Activated gamma-delta T cell treated with Interleukin-2 at 50 U/mL for 16 hours (primary cell): ENCODE data around the gene ADGRG7.
A peak's percentile ranks its signal among the peaks of the same experiment; 100 is the strongest.

Experiments
- DNase-seq: peaks from one replicate; pipeline ENCODE4 v3.0.0-alpha.2; 2020

Gene ADGRG7

DNA sequence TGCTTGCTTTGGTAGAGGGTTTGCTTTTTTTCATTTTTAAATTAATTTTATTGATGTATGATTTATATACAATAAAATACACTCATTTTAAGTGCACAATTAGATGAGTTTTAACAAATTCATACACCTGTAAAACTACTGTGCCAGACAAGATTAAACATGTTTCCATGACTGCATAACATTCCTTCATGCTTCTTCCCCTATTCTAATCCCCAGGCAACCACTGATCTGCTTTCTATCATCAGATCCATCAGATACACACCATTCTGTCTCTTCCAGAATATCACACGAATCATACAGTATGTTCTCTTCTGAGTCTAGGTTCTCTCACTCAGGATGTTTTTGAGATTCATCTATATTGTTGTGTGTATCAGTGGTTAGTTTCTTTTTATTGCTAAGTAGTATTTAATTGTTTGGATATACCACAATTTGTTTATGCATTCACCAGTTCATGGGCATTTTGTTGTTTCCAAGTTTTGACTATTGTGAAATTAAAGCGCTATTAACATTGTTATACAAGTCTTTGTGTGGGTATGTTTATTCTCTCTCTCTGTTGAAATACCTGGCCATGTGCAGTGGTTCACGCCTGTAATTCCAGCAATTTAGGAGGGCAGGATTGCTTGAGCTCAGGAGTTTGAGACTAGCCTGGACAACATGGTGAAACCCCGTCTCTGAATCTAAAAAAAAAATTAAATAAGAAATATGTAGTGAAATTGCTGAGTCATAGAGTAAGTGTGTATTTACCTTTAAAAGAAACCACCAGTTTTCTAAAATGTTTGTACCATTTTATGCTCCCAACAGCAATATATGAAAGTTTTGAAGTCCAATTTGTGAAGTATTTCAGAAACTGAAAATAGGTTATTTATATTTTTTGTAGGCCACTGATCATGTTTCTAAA lies 92.9 kb downstream of the ADGRG7 start:
- no peak for DNase-seq

GRCh38 chr3:100702980-100703345 lies 93.6 kb downstream of the ADGRG7 start:
- no peak for DNase-seq

- DNase-seq, result no peak
Measured at GRCh38 chr3:100703865-100704264, 94.5 kb downstream of the ADGRG7 start.

GRCh38 chr3:100706365-100706764 lies 97.0 kb downstream of the ADGRG7 start:
- no peak for DNase-seq

DNA sequence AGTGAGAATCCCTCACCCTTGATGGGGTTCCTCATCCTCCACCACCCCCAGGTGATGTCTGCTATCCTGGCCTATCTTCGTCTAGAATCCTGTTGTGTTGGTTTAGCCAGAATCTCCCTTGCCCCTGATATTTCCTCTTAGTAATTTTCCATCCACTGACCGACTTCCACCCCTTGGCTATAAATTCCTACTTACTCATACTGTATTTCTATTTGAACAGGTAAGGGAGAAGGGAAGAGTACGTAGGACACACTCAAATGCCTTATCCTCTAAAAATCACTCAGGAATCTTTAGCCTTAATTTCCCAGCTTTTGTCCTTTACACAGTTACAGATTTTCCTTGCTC lies 99.2 kb downstream of the ADGRG7 start:
- no peak for DNase-seq

DNA sequence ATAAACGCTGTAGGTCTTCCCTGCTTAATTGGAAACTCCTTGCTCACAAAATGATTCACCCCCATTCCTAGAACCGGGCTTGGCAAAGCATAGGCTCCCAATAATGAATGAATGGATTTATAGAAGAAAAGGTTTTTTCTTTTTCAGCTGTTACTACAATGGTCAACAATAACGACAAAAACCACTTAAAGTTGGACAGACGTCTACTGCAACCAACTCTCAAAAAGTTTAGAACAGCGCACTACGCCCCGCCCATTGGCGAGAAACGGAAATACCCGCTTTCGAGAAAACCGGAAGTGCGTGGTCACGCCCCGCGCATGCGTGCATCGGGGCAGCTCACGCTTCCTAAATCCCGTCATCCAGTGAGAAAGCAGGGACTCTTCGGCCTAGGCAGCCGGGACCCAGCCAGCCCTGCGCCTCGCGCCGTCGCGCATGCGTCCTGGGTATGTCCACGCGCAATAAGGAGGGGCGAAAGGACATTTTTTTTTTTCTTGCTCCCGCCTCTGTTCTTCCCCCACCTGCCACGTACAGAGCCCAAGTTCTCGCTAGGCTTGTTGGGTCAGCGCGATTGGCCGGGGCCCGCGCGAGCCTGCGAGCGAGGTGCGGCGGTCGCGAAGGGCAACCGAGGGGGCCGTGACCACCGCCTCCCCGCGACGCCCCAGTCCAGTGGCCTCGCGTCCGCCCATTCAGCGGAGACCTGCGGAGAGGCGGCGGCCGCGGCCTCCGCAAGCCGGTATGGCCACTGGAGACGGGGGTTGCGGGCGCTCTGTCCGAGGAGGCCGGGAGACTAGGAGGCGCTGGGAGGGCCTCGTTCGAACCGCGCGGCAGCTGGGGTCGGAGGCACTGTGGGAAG lies 99.8 kb downstream of the ADGRG7 start, which contains the start of gene TFG:
TFG (plus strand) TSS at position 506 of the 853 bp plus-strand sequence. CDS start 4,192 bp downstream, outside the sequence.
- DNase-seq, result peak; percentile 95

GRCh38 chr3:100709842-100710260 lies 100.5 kb downstream of the ADGRG7 start:
- DNase-seq, result peak; percentile 25

GRCh38 chr3:100710261-100710968 lies 101.0 kb downstream of the ADGRG7 start:
- DNase-seq, result no peak

- DNase-seq, result no peak
Measured at GRCh38 chr3:100715176-100715575, 105.8 kb downstream of the ADGRG7 start.

DNA sequence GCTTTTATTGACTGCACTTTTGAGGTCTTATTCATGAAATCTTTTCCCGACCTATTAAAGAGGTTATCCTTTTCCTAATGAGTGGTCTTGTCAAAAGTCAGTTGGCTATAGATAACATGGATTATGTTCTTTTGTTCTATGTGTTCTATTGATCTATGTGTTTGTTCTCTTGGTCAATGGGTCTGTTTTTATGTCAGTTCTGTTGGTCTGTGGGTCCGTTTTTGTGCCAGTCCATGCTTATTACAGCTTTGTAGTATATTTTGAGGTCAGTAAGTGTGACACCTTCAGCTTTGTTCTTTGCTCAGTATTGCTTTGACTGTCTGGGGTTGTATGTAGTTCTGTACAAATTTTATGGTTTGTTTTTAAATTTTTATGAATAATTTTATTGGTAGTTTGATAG lies 107.7 kb downstream of the ADGRG7 start:
- DNase-seq, result no peak

GRCh38 chr3:100717637-100718487 lies 108.5 kb downstream of the ADGRG7 start:
- no peak for DNase-seq

DNA sequence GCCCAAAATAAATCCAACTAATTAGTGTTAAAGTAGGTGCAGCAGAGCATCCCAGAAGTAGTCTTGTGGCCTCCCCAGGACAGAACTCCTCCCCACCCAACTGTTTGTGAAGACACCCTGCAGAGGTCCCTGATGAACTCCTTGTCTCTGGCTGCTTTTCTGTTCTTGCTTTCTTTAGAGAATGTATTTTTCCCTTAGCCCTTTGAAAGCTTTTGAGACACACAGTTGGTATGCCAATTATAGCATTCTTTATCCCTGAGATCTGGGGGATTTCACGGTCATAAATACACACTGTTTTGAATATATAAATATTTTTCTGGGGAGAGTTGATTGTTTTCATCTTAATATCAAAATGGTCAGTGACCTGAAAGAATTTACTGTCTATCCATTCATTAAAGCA lies 109.7 kb downstream of the ADGRG7 start:
- DNase-seq, result no peak

DNA sequence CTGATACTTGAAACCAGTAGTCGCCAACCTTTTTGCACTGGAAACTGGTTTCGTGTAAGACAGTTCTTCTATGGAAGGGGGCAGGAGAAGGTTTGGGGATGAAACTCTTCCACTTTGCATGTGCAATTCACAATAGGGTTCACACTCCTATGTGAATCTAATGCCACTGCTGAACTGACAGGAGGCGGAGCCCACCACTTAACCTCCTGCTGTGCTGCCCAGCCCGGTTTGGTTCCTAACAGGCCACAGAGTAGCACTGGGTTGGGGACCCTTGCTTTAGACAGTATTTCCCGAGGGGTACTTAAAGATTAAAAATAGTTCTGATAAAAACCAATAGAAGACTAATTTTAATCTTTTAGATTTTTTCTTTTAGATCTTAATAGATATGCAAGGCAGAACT lies 111.0 kb downstream of the ADGRG7 start:
- DNase-seq, result no peak

- DNase-seq, result no peak
Measured at GRCh38 chr3:100725935-100726513, 116.6 kb downstream of the ADGRG7 start.

DNA sequence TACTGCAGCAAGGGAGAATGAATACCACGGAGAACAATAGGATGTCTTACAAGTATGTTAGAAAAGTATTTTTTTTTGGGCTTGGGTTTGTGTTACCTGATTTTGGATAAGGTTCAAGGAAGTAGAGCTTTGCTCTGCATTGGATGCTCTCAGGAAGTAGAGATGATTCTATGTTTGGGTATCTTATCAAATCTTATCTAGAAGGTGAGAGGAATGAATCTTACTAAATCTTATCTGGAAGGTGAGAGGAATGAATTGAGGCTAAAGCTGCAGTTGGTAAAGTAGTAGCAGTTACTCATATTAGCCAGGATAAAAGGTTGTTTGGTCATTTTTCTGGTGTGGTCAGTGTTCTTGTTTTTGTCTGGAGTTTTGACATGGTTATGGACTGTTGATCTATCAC lies 117.3 kb downstream of the ADGRG7 start:
- no peak for DNase-seq

DNA sequence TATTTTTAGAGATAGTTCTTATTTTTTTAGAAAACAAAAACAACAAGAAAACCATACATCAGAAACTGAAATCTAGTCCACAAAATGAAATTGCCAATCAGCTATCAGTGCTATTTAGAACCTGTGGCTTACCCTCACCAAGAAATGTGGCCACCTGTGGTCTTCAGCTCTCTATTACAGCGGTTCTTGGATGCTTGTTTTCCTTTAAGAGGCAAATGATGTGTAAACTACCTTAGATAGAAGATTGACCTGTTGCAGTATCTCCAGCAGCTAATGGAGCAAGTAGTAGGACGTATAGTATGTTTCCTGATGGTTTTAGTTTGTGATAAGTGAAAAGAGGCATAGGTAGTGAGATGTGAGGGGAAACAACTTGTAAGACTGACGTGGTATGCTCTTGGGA lies 121.1 kb downstream of the ADGRG7 start:
- no peak for DNase-seq

DNA sequence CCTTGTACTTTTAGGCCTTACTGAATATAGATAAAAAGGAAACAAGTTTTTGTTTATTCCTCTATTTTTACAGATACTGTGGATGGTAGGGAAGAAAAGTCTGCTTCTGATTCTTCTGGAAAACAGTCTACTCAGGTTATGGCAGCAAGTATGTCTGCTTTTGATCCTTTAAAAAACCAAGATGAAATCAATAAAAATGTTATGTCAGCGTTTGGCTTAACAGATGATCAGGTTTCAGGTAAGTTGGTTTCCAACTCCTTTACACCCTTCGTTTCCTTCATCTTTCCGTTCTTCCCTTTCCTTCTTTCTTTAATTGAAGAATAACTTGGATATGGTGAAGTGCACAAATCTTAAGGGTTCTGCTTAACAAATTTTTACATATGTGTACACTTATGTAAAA lies 123.0 kb downstream of the ADGRG7 start:
- DNase-seq, result no peak

DNA sequence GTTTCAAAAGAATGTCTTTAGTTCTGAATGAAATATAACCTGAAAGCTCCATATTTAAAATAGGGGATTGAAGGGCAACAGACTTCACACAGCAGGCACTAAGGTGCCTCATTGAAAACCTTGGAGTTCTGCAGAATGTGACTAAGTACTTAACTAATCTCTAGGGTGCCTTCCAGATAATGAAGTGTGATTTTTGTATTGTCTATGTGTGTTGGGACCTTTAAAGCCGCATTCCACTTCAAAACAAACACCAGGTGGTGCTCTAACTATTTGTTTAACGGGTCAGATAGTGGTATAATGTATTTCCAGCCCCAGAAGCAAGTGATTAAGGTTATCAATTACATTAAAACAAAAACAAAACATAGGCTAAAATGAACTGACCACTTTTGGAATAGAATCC lies 127.9 kb downstream of the ADGRG7 start:
- DNase-seq, result no peak

- DNase-seq, result no peak
Measured at GRCh38 chr3:100740207-100740606, 130.8 kb downstream of the ADGRG7 start.

- no peak for DNase-seq
Measured at GRCh38 chr3:100743535-100743934, 134.1 kb downstream of the ADGRG7 start.

DNA sequence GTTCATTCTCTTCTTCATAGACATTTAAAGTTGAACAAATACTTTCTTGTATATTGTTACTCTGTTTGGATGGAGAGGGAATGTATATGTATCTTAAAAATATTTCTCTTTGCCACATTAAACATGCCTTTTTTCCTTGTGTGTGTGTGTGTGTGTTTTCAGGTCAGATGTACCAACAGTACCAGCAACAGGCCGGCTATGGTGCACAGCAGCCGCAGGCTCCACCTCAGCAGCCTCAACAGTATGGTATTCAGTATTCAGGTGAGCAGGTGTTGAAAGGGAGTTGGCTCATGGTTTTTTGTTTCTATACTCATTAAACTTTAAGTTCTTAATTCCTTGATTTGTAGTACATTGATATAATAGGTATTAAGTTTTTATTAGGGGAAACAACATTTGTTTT lies 135.3 kb downstream of the ADGRG7 start:
- DNase-seq, result no peak
